ENCODE measurements around the gene RAB33B.
"Not testable (repeated sequence)": the region's sequence is repeated elsewhere in the genome, so short reads cannot be mapped to it uniquely, and the experiment has no call there.

Gene RAB33B

DNA sequence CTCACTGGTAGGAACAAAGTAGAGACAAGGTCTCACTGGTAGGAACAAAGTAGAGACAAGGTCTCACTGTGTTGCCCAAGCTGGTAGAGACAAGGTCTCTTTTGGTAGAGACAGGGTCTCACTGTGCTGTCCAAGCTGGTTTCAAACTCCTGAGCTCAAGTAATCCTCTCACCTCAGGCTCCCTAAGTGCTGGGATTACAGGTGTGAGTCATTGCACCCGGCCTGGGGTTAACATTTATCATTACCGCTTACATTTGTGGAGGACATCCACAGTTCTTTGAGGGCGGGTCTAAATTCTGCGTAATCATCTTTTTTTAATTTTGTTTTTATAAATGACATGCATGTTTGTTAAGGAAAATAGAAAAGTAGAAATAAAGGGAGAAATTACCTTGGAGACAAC lies 12.0 kb downstream of the RAB33B start:
- no peak for FAIRE-seq

DNA sequence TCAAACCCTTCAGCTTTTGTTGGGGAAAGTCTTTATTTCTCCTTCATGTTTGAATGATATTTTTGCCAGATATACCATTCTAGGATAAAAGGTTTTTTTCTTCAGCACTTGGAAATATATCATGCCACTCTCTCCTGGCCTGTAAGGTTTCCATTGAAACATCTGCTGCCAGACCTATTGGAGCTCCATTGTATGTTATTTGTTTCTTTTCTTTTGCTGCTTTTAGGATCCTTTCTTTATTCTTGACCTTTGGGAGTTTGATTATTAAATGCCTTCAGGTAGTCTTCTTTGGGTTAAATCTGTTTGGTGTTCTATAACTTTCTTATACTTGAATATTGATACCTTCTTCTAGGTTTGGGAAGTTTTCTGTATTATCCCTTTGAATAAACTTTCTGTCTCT lies 14.8 kb downstream of the RAB33B start:
- not testable (repeated sequence) for FAIRE-seq

DNA sequence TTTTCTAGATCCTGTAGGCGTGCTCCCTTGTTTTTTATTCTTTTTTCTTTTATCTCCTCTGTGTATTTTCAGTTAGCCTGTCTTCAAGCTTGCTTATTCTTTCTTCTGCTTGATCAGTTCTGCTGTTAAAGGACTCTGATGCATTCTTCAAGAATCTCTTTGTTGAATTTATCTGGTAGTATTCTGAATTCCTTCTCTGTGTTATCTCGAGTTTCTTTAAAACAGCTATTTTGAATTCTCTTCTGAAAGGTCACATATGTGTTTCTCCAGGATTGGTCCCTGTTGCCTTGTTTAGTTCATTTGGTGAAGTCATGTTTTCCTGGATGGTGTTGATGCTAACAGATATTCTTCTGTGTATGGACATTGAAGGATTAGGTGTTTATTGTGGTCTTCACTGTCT lies 15.3 kb downstream of the RAB33B start:
- no peak for FAIRE-seq

- no peak for FAIRE-seq
These were observed 15.9 kb downstream of the RAB33B start for GRCh38 chr4:139469869-139470268.

GRCh38 chr4:139470295-139470694 lies 16.4 kb downstream of the RAB33B start:
- FAIRE-seq = no peak

DNA sequence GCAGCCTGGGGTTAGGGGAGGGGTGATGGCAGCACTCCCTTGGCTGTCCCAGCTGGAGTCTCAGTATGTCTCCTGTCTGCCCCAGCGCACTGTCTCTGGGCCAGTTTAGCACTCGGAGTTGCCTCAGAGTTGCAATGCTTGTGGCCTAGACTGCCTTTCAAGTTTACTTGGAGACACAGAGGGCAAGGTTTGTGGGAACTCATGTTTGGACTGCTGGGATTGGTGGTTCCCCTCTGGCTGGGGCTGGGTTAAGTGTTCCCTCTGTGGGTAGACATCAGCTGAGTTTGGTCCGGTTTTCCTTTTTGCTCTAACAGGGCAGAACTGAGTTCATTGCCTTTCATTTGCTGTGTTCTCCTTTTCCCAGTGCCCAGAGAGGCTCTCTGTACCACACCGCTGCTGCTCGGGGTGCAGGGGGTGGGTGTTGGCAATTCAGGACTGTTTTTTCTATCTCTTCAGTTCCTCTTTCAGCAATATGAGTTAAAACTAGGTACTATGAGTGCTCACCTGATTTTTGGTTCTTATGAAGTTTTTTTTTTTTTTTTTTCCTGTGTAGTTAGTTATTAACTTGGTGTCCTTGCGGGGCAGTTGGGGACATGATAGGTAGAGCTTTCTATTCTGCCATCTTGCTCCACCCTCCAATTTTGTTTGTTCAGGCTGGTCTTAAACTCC lies 17.2 kb downstream of the RAB33B start:
- FAIRE-seq = no peak

DNA sequence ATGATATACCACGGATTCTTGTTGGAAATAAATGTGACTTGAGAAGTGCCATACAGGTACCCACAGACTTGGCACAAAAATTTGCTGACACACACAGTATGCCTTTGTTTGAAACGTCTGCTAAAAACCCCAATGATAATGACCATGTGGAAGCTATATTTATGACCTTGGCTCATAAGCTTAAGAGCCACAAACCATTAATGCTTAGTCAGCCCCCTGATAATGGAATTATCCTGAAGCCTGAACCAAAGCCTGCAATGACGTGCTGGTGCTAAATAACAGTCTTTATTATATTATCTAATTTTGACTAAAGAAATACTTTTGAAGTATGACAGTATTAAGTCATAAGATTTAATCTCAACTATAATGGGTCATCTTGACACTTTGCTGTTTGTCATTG lies 18.9 kb downstream of the RAB33B start:
- FAIRE-seq = no peak

DNA sequence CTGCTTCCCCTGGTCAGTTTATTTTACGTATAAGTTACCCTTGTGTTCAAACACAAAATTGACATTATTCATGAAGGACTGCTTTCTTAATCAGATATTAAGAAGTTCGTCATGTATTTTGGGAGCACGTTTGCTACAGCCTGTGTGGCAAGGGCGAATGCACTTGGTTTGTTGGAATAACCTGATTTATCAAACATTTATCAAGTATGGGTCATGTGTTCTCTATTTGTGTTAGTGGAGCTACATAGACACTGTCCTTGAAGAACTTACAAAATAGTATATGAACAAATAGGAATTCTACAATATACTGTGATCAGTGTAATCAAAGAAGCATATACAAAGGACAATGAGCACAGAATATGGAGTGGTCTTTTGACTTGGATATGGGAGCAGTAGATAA lies 22.4 kb downstream of the RAB33B start:
- no peak for FAIRE-seq

DNA sequence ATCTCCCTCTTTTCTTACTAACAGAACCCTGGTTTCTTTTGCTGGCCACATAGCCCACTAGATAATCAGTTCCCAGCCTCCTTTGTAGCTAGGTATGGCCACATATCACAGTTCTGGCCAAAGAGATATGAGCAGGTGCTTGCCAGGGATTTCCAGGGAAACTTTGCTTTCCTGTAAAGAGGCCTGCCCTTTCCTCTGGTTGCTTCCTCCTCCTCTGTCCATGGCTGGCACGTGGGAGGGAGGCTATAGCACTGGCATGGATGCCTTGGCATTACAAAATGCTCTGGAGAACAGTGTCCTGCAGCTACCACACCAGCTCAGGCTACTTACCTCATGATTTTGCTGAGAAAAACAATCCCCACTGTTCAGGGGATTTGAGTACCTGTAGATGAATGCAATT lies 27.5 kb downstream of the RAB33B start:
- FAIRE-seq = no peak

DNA sequence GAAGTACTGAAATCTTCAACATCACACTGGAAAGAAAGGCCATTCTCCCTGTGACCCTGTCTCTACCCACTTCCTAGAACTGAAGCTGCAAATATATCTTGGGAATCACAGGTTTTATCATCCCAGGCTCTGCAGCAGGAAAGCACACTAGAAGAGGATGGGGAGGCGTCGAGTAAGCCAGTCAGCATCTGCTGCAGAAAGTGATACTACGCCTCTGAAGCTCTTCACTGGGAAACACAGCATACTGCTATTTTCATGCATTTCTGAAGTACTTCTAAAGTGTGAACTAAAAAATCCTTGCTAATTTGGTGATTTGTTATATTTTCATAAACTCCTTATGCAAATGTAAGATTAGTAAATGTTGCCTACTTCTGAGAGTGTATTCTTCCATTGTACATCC lies 29.1 kb downstream of the RAB33B start:
- no peak for FAIRE-seq

GRCh38 chr4:139484783-139485311 lies 30.9 kb downstream of the RAB33B start:
- no peak for FAIRE-seq

GRCh38 chr4:139488442-139488841 lies 34.5 kb downstream of the RAB33B start:
- no peak for FAIRE-seq

- FAIRE-seq = no peak
These were observed 35.7 kb downstream of the RAB33B start for GRCh38 chr4:139489638-139490037.

DNA sequence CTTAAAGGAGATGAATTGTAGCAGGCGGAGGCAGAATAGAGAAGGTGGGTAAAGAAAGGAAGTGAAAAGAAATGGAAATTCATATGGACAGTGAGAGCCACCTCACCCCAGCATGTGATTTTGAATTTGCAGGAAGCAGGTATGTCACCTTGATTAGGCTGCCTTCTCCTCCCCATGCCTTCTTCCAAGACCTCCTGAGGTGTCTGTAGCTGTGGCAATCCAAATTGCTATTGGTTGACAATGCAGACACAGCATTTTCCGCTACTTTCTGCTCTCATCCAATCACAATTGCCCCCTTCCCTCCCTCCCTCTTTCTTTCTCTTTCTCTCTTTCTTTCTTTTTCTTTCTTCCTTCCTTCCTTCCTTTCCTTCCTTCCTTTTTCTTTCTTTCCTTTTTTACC lies 38.5 kb downstream of the RAB33B start:
- no peak for FAIRE-seq

- FAIRE-seq = no peak
These were observed 39.3 kb downstream of the RAB33B start for GRCh38 chr4:139493176-139493575.

GRCh38 chr4:139499186-139499585 lies 45.3 kb downstream of the RAB33B start:
- no peak for FAIRE-seq

GRCh38 chr4:139501117-139501516 lies 47.2 kb downstream of the RAB33B start:
- FAIRE-seq = no peak

- FAIRE-seq = no peak
These were observed 47.6 kb downstream of the RAB33B start for GRCh38 chr4:139501527-139501926.

GRCh38 chr4:139501927-139502899 lies 48.3 kb downstream of the RAB33B start:
- FAIRE-seq = no peak

DNA sequence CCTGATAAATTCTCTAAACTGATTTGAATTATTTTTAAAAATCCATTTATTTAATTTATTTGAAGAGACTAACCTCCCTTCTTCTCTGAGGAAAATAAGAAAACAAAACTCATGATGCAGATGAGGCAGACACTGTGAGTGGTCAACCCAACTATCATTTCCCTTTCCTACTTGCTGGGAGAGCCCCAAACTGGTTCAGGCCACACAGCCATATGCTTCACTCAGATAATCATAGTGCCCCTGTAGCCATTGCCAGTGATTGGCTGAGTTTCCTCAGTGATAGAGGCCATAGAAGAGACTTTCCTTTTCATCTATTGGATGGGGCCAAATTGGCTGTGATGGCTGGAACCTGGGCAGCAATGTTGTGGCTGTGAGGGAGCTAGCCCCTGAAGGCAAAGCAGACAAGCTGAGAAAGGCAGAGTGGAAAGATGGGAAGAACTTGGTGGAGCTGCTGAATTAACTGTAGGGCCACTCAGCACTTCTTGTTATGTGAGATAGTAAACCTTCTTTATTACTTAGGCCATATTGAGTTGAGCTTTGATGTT lies 49.8 kb downstream of the RAB33B start:
- no peak for FAIRE-seq

DNA sequence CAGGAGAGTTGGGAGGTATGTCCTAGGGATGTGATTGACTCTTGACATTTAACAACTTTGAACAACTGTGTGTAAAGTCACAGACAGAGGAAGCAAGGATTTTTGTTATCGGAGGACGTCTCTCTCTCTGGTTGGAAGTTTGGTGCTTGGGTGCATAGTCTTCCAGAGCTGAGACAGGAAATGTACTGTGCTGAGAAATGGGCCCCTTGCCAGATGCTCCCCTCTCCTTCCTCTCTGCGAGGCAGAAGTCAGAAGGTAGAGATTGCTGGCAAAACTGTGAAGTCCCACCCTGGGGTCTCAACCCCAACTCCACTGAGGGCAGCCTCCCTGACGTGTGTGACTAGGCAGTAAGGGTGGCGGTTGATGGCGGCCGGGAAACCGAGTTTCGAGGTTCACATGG lies 52.9 kb downstream of the RAB33B start:
- no peak for FAIRE-seq

GRCh38 chr4:139508581-139509237 lies 54.8 kb downstream of the RAB33B start:
- FAIRE-seq = no peak
